ENCODE data around the gene SPATA22. TPM values are rescaled to one million over a fixed set of nuclear protein-coding genes. Genes with fewer than 3 reads are reported as not detected.
"Not testable (repeated sequence)": the region's sequence is repeated elsewhere in the genome, so short reads cannot be mapped to it uniquely, and the experiment has no call there.

The SPATA22 gene
- not detected in 2 replicates for total RNA-seq (2014; rRNA removed; shearing (Covaris generic); ENCODE audit: low replicate concordance)

- no peaks in the 10 kb centered on the region for H3K36me3 ChIP-seq
- DNase-seq: no peak
- no peaks in the 10 kb centered on the region for H3K27me3 ChIP-seq
- H3K4me3 ChIP-seq: no peak within 1 kb of the TSS
- H3K9me3 ChIP-seq: no peaks in the 10 kb centered on the region
Measured at GRCh38 chr17:3471599-3471998, at the start of gene SPATA22. SPATA22 (minus strand) TSS chr17:3471819; CDS start chr17:3469325, 2,494 bp downstream.

GRCh38 chr17:3519472-3519871, 47.9 kb upstream of the SPATA22 start:
- H3K4me3 ChIP-seq, H3K36me3 ChIP-seq, H3K9me3 ChIP-seq, H3K27me3 ChIP-seq, DNase-seq: not testable (repeated sequence)

GRCh38 chr17:3514873-3515272, 43.3 kb upstream of the SPATA22 start:
- H3K9me3 ChIP-seq: no peaks in the 10 kb centered on the region
- no peak for DNase-seq
- H3K27me3 ChIP-seq: no peaks in the 10 kb centered on the region
- H3K4me3 ChIP-seq: no peak overlapping the region
- H3K36me3 ChIP-seq: no peaks in the 10 kb centered on the region

GRCh38 chr17:3514167-3514566, 42.5 kb upstream of the SPATA22 start:
- not testable (repeated sequence) for H3K9me3 ChIP-seq, H3K36me3 ChIP-seq, H3K27me3 ChIP-seq, H3K4me3 ChIP-seq, DNase-seq

- DNase-seq: no peak
- Histone ChIP-seq H3K9me3 (no peaks in the 10 kb centered on the region), H3K27me3 (no peaks in the 10 kb centered on the region), H3K36me3 (no peaks in the 10 kb centered on the region), H3K4me3 (no peak overlapping the region)
Measured at GRCh38 chr17:3513305-3514035, 41.9 kb upstream of the SPATA22 start.

GRCh38 chr17:3512505-3513171, 41.0 kb upstream of the SPATA22 start:
- no peak overlapping the region for H3K4me3 ChIP-seq
- peak; percentile 71 for DNase-seq
- H3K27me3 ChIP-seq: no peaks in the 10 kb centered on the region
- no peaks in the 10 kb centered on the region for H3K36me3 ChIP-seq
- H3K9me3 ChIP-seq: no peaks in the 10 kb centered on the region

- H3K36me3 ChIP-seq: no peaks in the 10 kb centered on the region
- H3K27me3 ChIP-seq: no peaks in the 10 kb centered on the region
- DNase-seq: no peak
- no peak overlapping the region for H3K4me3 ChIP-seq
- H3K9me3 ChIP-seq: no peaks in the 10 kb centered on the region
Measured at GRCh38 chr17:3511852-3512504, 40.4 kb upstream of the SPATA22 start.

- H3K4me3 ChIP-seq: no peak overlapping the region
- DNase-seq: no peak
- no peaks in the 10 kb centered on the region for H3K36me3 ChIP-seq
- no peaks in the 10 kb centered on the region for H3K27me3 ChIP-seq
- H3K9me3 ChIP-seq: no peaks in the 10 kb centered on the region
Measured at GRCh38 chr17:3510090-3510489, 38.5 kb upstream of the SPATA22 start.

- Histone ChIP-seq H3K36me3 (no peaks in the 10 kb centered on the region), H3K27me3 (no peaks in the 10 kb centered on the region), H3K9me3 (no peaks in the 10 kb centered on the region), H3K4me3 (no peak overlapping the region)
- DNase-seq: no peak
Measured at GRCh38 chr17:3507869-3508268, 36.2 kb upstream of the SPATA22 start.

GRCh38 chr17:3507071-3507470, 35.5 kb upstream of the SPATA22 start:
- H3K9me3 ChIP-seq: no peaks in the 10 kb centered on the region
- H3K36me3 ChIP-seq: no peaks in the 10 kb centered on the region
- H3K4me3 ChIP-seq: no peak overlapping the region
- no peaks in the 10 kb centered on the region for H3K27me3 ChIP-seq
- DNase-seq: no peak

- DNase-seq: no peak
- no peaks in the 10 kb centered on the region for H3K9me3 ChIP-seq
- H3K4me3 ChIP-seq: no peak overlapping the region
- no peaks in the 10 kb centered on the region for H3K36me3 ChIP-seq
- no peaks in the 10 kb centered on the region for H3K27me3 ChIP-seq
Measured at GRCh38 chr17:3506054-3506453, 34.4 kb upstream of the SPATA22 start.

- H3K36me3 ChIP-seq: no peaks in the 10 kb centered on the region
- DNase-seq: no peak
- no peaks in the 10 kb centered on the region for H3K9me3 ChIP-seq
- H3K27me3 ChIP-seq: no peaks in the 10 kb centered on the region
- no peak overlapping the region for H3K4me3 ChIP-seq
Measured at GRCh38 chr17:3505008-3505407, 33.4 kb upstream of the SPATA22 start.

GRCh38 chr17:3503285-3503684, 31.7 kb upstream of the SPATA22 start:
- H3K4me3 ChIP-seq: no peak overlapping the region
- no peak for DNase-seq
- H3K9me3 ChIP-seq: no peaks in the 10 kb centered on the region
- H3K36me3 ChIP-seq: no peaks in the 10 kb centered on the region
- no peaks in the 10 kb centered on the region for H3K27me3 ChIP-seq

- DNase-seq: no peak
- H3K4me3 ChIP-seq: no peak overlapping the region
- no peaks in the 10 kb centered on the region for H3K9me3 ChIP-seq
- no peaks in the 10 kb centered on the region for H3K27me3 ChIP-seq
- H3K36me3 ChIP-seq: no peaks in the 10 kb centered on the region
Measured at GRCh38 chr17:3502466-3502865, 30.8 kb upstream of the SPATA22 start.

- H3K4me3 ChIP-seq: no peak overlapping the region
- no peaks in the 10 kb centered on the region for H3K27me3 ChIP-seq
- H3K9me3 ChIP-seq: no peaks in the 10 kb centered on the region
- DNase-seq: no peak
- H3K36me3 ChIP-seq: no peaks in the 10 kb centered on the region
Measured at GRCh38 chr17:3501344-3501743, 29.7 kb upstream of the SPATA22 start.

- Histone ChIP-seq H3K36me3 (no peaks in the 10 kb centered on the region), H3K27me3 (no peaks in the 10 kb centered on the region), H3K4me3 (no peak overlapping the region), H3K9me3 (no peaks in the 10 kb centered on the region)
- no peak for DNase-seq
Measured at GRCh38 chr17:3497101-3497500, 25.5 kb upstream of the SPATA22 start.

GRCh38 chr17:3485481-3486068, 14.0 kb upstream of the SPATA22 start:
- DNase-seq: no peak
- no peaks in the 10 kb centered on the region for H3K27me3 ChIP-seq
- no peaks in the 10 kb centered on the region for H3K36me3 ChIP-seq
- no peak overlapping the region for H3K4me3 ChIP-seq
- H3K9me3 ChIP-seq: no peaks in the 10 kb centered on the region

Measured in MG63 (cell line).